HEK293T (cell line): ENCODE data around the gene SCUBE1.

ENCODE experiments used
- BHLHE40 ChIP-seq: fragments of 450-650 bp; IDR thresholded peaks from 2 replicates; pipeline ENCODE4 v1.6.1; 2016; ENCODE audit warnings: mild to moderate bottlenecking, moderate library complexity, borderline replicate concordance
- ELF4 ChIP-seq: fragments of 450-650 bp; IDR thresholded peaks from 2 replicates; pipeline ENCODE4 v1.6.1; 2017; ENCODE audit warnings: antibody characterized with exemption
- FOXA1 ChIP-seq: fragments of 450-650 bp; IDR thresholded peaks from 2 replicates; pipeline ENCODE4 v1.6.1; 2016; ENCODE audit warnings: mild to moderate bottlenecking
- FOXK2 ChIP-seq: fragments of 450-650 bp; IDR thresholded peaks from 2 replicates; pipeline ENCODE4 v1.6.1; 2016; ENCODE audit warnings: mild to moderate bottlenecking
- FOXM1 ChIP-seq: fragments of 450-650 bp; IDR thresholded peaks from 2 replicates; pipeline ENCODE4 v1.6.1; 2017; ENCODE audit warnings: mild to moderate bottlenecking, borderline replicate concordance
- LEF1 ChIP-seq: fragments of 450-650 bp; IDR thresholded peaks from 2 replicates; pipeline ENCODE4 v1.6.1; 2017; ENCODE audit warnings: mild to moderate bottlenecking, borderline replicate concordance
- NFRKB ChIP-seq: fragments of 450-650 bp; IDR thresholded peaks from 2 replicates; pipeline ENCODE4 v1.6.1; 2016; ENCODE audit warnings: mild to moderate bottlenecking, moderate library complexity
- SP1 ChIP-seq: fragments of 450-650 bp; IDR thresholded peaks from 2 replicates; pipeline ENCODE4 v1.6.1; 2017
- TARDBP ChIP-seq: fragments of 450-650 bp; IDR thresholded peaks from 2 replicates; pipeline ENCODE4 v1.6.1; 2016
- ZNF384 ChIP-seq: fragments of 450-650 bp; IDR thresholded peaks from 2 replicates; pipeline ENCODE4 v1.6.1; 2016
- TF ChIP-seq, protein P1 (sequence below): fragments of 450-650 bp; IDR thresholded peaks from 2 replicates; pipeline ENCODE4 v1.6.1; 2016

GRCh38 chr22:43173566-43173965 lies 169.6 kb downstream of the SCUBE1 start:
- TF ChIP-seq, protein P1, sequence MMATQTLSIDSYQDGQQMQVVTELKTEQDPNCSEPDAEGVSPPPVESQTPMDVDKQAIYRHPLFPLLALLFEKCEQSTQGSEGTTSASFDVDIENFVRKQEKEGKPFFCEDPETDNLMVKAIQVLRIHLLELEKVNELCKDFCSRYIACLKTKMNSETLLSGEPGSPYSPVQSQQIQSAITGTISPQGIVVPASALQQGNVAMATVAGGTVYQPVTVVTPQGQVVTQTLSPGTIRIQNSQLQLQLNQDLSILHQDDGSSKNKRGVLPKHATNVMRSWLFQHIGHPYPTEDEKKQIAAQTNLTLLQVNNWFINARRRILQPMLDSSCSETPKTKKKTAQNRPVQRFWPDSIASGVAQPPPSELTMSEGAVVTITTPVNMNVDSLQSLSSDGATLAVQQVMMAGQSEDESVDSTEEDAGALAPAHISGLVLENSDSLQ: no peak
- TF ChIP-seq ZNF384: no peak
- no peak for TF ChIP-seq FOXM1
- no peak for TF ChIP-seq LEF1
- no peak for TF ChIP-seq FOXK2
- TF ChIP-seq FOXA1: no peak
- no peak for TF ChIP-seq NFRKB
- no peak for TF ChIP-seq ELF4
- TF ChIP-seq BHLHE40: no peak
- no peak for TF ChIP-seq SP1
- no peak for TF ChIP-seq TARDBP
